CD14-positive monocyte (primary cell): ENCODE data around the gene TAOK1. TPM values are rescaled to one million over a fixed set of nuclear protein-coding genes. Genes with fewer than 3 reads are reported as not detected.

ENCODE experiments used
- DNase-seq, 3 donors: peaks; one replicate each; pipeline ENCODE4 v3.0.0-alpha.2; 2011 to 2022
- H2AFZ ChIP-seq: 2 replicates; pipeline ENCODE4 v1.6.0; 2012; ENCODE audit warnings: mild to moderate bottlenecking, low read depth, low read length, inconsistent platforms; ENCODE audit not compliant: insufficient read depth, poor library complexity, severe bottlenecking
- H3K27ac ChIP-seq, 2 donors: 1 replicate in 1 of 2; 2 replicates in 1 of 2; pipeline ENCODE4 v1.5.1; 2012 to 2013; ENCODE audit warnings: low read length in 2 of 2, control low read depth in 1 of 2, inconsistent platforms in 1 of 2, low read depth in 1 of 2, mild to moderate bottlenecking in 1 of 2
- H3K27me3 ChIP-seq, 2 donors: one replicate each; pipeline versions ENCODE4 v1.6.0 to v1.6.1; 2011 to 2013; ENCODE audit warnings: low read length in 2 of 2; ENCODE audit not compliant: control insufficient read depth in 2 of 2, insufficient read depth in 2 of 2
- H3K36me3 ChIP-seq, 2 donors: replicated peaks in 1 of 2; 1 replicate in 1 of 2; 2 replicates in 1 of 2; pipeline versions ENCODE4 v1.5.1 to v1.6.1; 2012 to 2013; ENCODE audit warnings: low read length in 2 of 2, control low read depth in 1 of 2, inconsistent platforms in 1 of 2, mild to moderate bottlenecking in 1 of 2; ENCODE audit not compliant: insufficient read depth in 2 of 2, control insufficient read depth in 1 of 2
- H3K4me1 ChIP-seq, 2 donors: 1 replicate in 1 of 2; 2 replicates in 1 of 2; pipeline versions ENCODE4 v1.5.1 to v1.6.1; 2012 to 2013; ENCODE audit warnings: low read length in 2 of 2, control low read depth in 1 of 2, inconsistent platforms in 1 of 2, mild to moderate bottlenecking in 1 of 2, moderate library complexity in 1 of 2; ENCODE audit not compliant: insufficient read depth in 2 of 2, control insufficient read depth in 1 of 2
- H3K4me2 ChIP-seq: replicated peaks from 2 replicates; pipeline ENCODE3; 2012; ENCODE audit warnings: low read length, moderate library complexity, mild to moderate bottlenecking; ENCODE audit not compliant: poor library complexity, severe bottlenecking; ENCODE audit errors: extremely low read depth
- H3K4me3 ChIP-seq, 3 experiments: fragments of 200-600 bp in 1 of 3; sonication (generic) in 1 of 3; replicated peaks in 1 of 3; 1 replicate in 2 of 3; 2 replicates in 1 of 3; pipeline ENCODE4 v1.5.1; 2011 to 2013; ENCODE audit warnings: low read length in 3 of 3, mild to moderate bottlenecking in 3 of 3, control low read depth in 2 of 3, low read depth in 2 of 3, inconsistent platforms in 1 of 3, moderate library complexity in 1 of 3
- H3K79me2 ChIP-seq: 2 replicates; pipeline ENCODE4 v1.6.0; 2012; ENCODE audit warnings: mild to moderate bottlenecking, control low read depth, inconsistent platforms, low read length, moderate library complexity; ENCODE audit not compliant: insufficient read depth
- H3K9ac ChIP-seq: 2 replicates; pipeline ENCODE4 v1.6.0; 2017; ENCODE audit warnings: low read length, mild to moderate bottlenecking; ENCODE audit not compliant: insufficient read depth, poor library complexity, severe bottlenecking
- H3K9me3 ChIP-seq, 2 donors: replicated peaks in 1 of 2; 1 replicate in 1 of 2; 2 replicates in 1 of 2; pipeline versions ENCODE4 v1.5.1 to v1.6.1; 2012 to 2013; ENCODE audit warnings: low read length in 2 of 2, control low read depth in 1 of 2; ENCODE audit not compliant: control insufficient read depth in 1 of 2, insufficient read depth in 1 of 2
- H4K20me1 ChIP-seq: 2 replicates; pipeline ENCODE4 v1.6.0; 2012; ENCODE audit warnings: mild to moderate bottlenecking, low read length, control low read depth, moderate library complexity; ENCODE audit not compliant: insufficient read depth
- H3K27ac Mint-ChIP-seq, 7 donors: one replicate each; pipeline ENCODE4 v1.8.0; 2020; ENCODE audit warnings: mild to moderate bottlenecking in 7 of 7, mixed read lengths in 7 of 7, moderate library complexity in 6 of 7, inconsistent platforms in 2 of 7
- H3K27me3 Mint-ChIP-seq, 3 donors: one replicate each; pipeline ENCODE4 v1.8.0; 2021 to 2022; ENCODE audit warnings: low read depth in 3 of 3, mild to moderate bottlenecking in 3 of 3, mixed read lengths in 3 of 3, moderate library complexity in 3 of 3, inconsistent platforms in 1 of 3
- H3K36me3 Mint-ChIP-seq, 2 donors: one replicate each; pipeline ENCODE4 v1.8.0; 2020; ENCODE audit warnings: mixed read lengths in 2 of 2, inconsistent platforms in 1 of 2, mild to moderate bottlenecking in 1 of 2
- H3K4me1 Mint-ChIP-seq: one replicate; pipeline ENCODE4 v1.8.0; 2020; ENCODE audit warnings: mild to moderate bottlenecking, mixed read lengths
- H3K4me3 Mint-ChIP-seq, 2 donors: one replicate each; pipeline ENCODE4 v1.8.0; 2020; ENCODE audit warnings: mild to moderate bottlenecking in 2 of 2, mixed read lengths in 2 of 2, moderate library complexity in 1 of 2
- H3K9me3 Mint-ChIP-seq, 7 donors: one replicate each; pipeline ENCODE4 v1.8.0; 2020 to 2022; ENCODE audit warnings: mixed read lengths in 7 of 7, mild to moderate bottlenecking in 6 of 7, moderate library complexity in 6 of 7, inconsistent platforms in 2 of 7
- CTCF ChIP-seq: fragments of 200-600 bp; IDR thresholded peaks from one replicate; pipeline ENCODE4 v1.8.0; 2022; ENCODE audit warnings: antibody characterized with exemption, mild to moderate bottlenecking
- WGBS: methylation state at CpG from one replicate; pipeline ENCODE4 v1.1.5; 2013; ENCODE audit warnings: missing lambda C conversion rate; ENCODE audit not compliant: insufficient coverage; 5-methylcytosine and 5-hydroxymethylcytosine counted together
- intact Hi-C, 2 donors: fragments of 100-400 bp; cut with micrococcal nuclease; formaldehyde crosslinking; loops; one replicate each; pipeline versions ENCODE4 v1.15.0 to v1.15.1; 2023
- polyA plus RNA-seq, 3 donors: library from polyadenylated mRNA; depleted of rRNA in 1 of 3; unstranded in 2 of 3; stranded (reverse) in 1 of 3; fragments of 300-500 nt in 2 of 3; fragments of >200 nt in 1 of 3; fragmentation: Illumina TruSeq in 2 of 3; gene quantifications; 1 replicate in 2 of 3; 2 replicates in 1 of 3; pipeline ENCODE4 v1.2.3, GENCODE V29; 2012 to 2021

Gene TAOK1
- polyA plus RNA-seq, 3 donors = 2.4 to 13.9 (median 4.8) TPM

- Histone ChIP-seq H3K79me2 (peaks cover 99% of the 10 kb centered on the region), H3K27ac (peak overlapping the region; percentile 51 to 56), H3K4me3 (no peak overlapping the region), H3K9me3 (no peaks in the 10 kb centered on the region), H3K4me2 (no peak overlapping the region), H2AFZ (no peak overlapping the region), H3K36me3 (peaks cover 50 to 70% of the 10 kb centered on the region in 2 donors), H3K4me1 (peaks cover 10 to 11% of the 10 kb centered on the region in 2 donors), H3K9ac (no peak overlapping the region), H4K20me1 (peaks cover 91% of the 10 kb centered on the region), H3K27me3 (no peaks in the 10 kb centered on the region)
- Mint-ChIP-seq H3K36me3 (peaks cover 37 to 78% of the 10 kb centered on the region in 2 donors), H3K9me3 (no peaks in the 10 kb centered on the region), H3K27me3 (peaks cover 0 to 3% (median 0%) of the 10 kb centered on the region in 3 donors), H3K27ac (peak overlapping the region; percentile 34 to 87 (median 69)), H3K4me3 (peak overlapping the region in 1 of 2 donors; percentile 31), H3K4me1 (peaks cover 9% of the 10 kb centered on the region)
- no CpG with 5 or more reads among the region's 4 CpGs for WGBS
- peak; percentile 45 to 84 (median 53) for DNase-seq
- intact Hi-C loops = no loop called here
- TF ChIP-seq CTCF = no peak
Measured at GRCh38 chr17:29401258-29401657, 11.1 kb downstream of the TAOK1 start.

GRCh38 chr17:29407856-29408255, 17.7 kb downstream of the TAOK1 start:
- 100% methylated on average over 2 of the region's 2 CpGs for WGBS
- Mint-ChIP-seq H3K4me3 (no peak overlapping the region), H3K4me1 (peaks cover 17% of the 10 kb centered on the region), H3K27ac (peak overlapping the region in 5 of 7 donors; percentile 2 to 65 (median 51)), H3K9me3 (peaks cover 0 to 1% (median 0%) of the 10 kb centered on the region in 7 donors), H3K27me3 (no peaks in the 10 kb centered on the region), H3K36me3 (peaks cover 43 to 76% of the 10 kb centered on the region in 2 donors)
- TF ChIP-seq CTCF = no peak
- Histone ChIP-seq H3K79me2 (peaks cover 97% of the 10 kb centered on the region), H3K27ac (peak overlapping the region in 1 of 2 donors; percentile 26), H3K36me3 (peaks cover 29 to 64% of the 10 kb centered on the region in 2 donors), H3K4me2 (no peak overlapping the region), H3K4me3 (no peak overlapping the region), H4K20me1 (peaks cover 98% of the 10 kb centered on the region), H3K4me1 (peaks cover 7 to 12% of the 10 kb centered on the region in 2 donors), H3K9ac (no peak overlapping the region), H3K9me3 (no peaks in the 10 kb centered on the region), H3K27me3 (no peaks in the 10 kb centered on the region), H2AFZ (no peak overlapping the region)
- intact Hi-C loops = no loop called here
- DNase-seq = no peak
